ENCODE data around the gene ZNF223.

The ZNF223 gene

GRCh38 chr19:44113784-44114390, 62.1 kb downstream of the ZNF223 start:
- Histone ChIP-seq H3K36me3 (ENCODE audit: control insufficient read depth, insufficient read depth, low read length, severe bottlenecking) (peaks cover 23% of the 10 kb centered on the region), H3K9ac (ENCODE audit: low read length) (peak overlapping the region; percentile 90), H3K4me1 (ENCODE audit: control insufficient read depth, insufficient read depth, low read length) (peaks cover 14% of the 10 kb centered on the region), H3K9me3 (ENCODE audit: control insufficient read depth, low read length) (no peaks in the 10 kb centered on the region), H3K4me3 (ENCODE audit: low read length) (peak overlapping the region; percentile 95), H3K27me3 (replicated peaks; ENCODE audit: control insufficient read depth, insufficient read depth, low read length) (no peaks in the 10 kb centered on the region)
- DNase-seq (ENCODE audit: low read depth): no peak

Data from adipocyte (in vitro differentiated cells).